ENCODE data around the gene LAMC1. TPM values are rescaled to one million over a fixed set of nuclear protein-coding genes. Genes with fewer than 3 reads are reported as not detected.

The LAMC1 gene
- total RNA-seq, 4 donors from 2014 or later: 130 to 315 (median 214) TPM

GRCh38 chr1:183090391-183091006 is 67.3 kb downstream of the LAMC1 start:
- no peak overlapping the region for H3K4me3 ChIP-seq
- H3K27me3 ChIP-seq: no peaks in the 10 kb centered on the region
- intact Hi-C loops (cut with DNase I; ENCODE audit: low total_unique reads): no loop called here
- no peaks in the 10 kb centered on the region for H3K9me3 ChIP-seq
- peak overlapping the region; percentile 32 to 53 for H3K27ac ChIP-seq
- no peaks in the 10 kb centered on the region for H3K36me3 ChIP-seq
- H3K4me1 ChIP-seq: peaks cover 0 to 10% of the 10 kb centered on the region in 2 donors
- TF ChIP-seq CTCF (IDR thresholded peaks at IDR 0.05): no peak
- no peak for TF ChIP-seq POLR2A (IDR thresholded peaks at IDR 0.05)
- DNase-seq: peak; percentile 66 to 70

- peak overlapping the region; percentile 5 to 53 for H3K27ac ChIP-seq
Observed at GRCh38 chr1:183091181-183091580, 68.0 kb downstream of the LAMC1 start.

GRCh38 chr1:183092350-183092749 is 69.1 kb downstream of the LAMC1 start:
- intact Hi-C loops (cut with DNase I; ENCODE audit: low total_unique reads): no loop called here
- TF ChIP-seq POLR2A (IDR thresholded peaks at IDR 0.05) (no peak), CTCF (IDR thresholded peaks at IDR 0.05) (no peak)
- Histone ChIP-seq H3K4me3 (no peak overlapping the region), H3K4me1 (peaks cover 9 to 10% of the 10 kb centered on the region in 2 donors), H3K27me3 (no peaks in the 10 kb centered on the region), H3K36me3 (no peaks in the 10 kb centered on the region), H3K27ac (peak overlapping the region in 1 of 2 donors; percentile 17), H3K9me3 (no peaks in the 10 kb centered on the region)
- DNase-seq: no peak

More at GRCh38 chr1:183091181-183091580, 68.0 kb downstream of the LAMC1 start:
- intact Hi-C loops (cut with DNase I; ENCODE audit: low total_unique reads): no loop called here
- DNase-seq: no peak
- Histone ChIP-seq H3K36me3 (no peaks in the 10 kb centered on the region), H3K27me3 (no peaks in the 10 kb centered on the region), H3K4me3 (no peak overlapping the region), H3K9me3 (no peaks in the 10 kb centered on the region), H3K4me1 (peaks cover 0 to 10% of the 10 kb centered on the region in 2 donors)
- TF ChIP-seq CTCF (IDR thresholded peaks at IDR 0.05) (no peak), POLR2A (IDR thresholded peaks at IDR 0.05) (no peak)

- no peak for DNase-seq
- Histone ChIP-seq H3K27me3 (no peaks in the 10 kb centered on the region), H3K36me3 (no peaks in the 10 kb centered on the region), H3K4me1 (peaks cover 10% of the 10 kb centered on the region in 2 donors), H3K4me3 (no peak overlapping the region), H3K27ac (peak overlapping the region in 1 of 2 donors; percentile 14), H3K9me3 (no peaks in the 10 kb centered on the region)
- TF ChIP-seq CTCF (IDR thresholded peaks at IDR 0.05) (no peak), POLR2A (IDR thresholded peaks at IDR 0.05) (no peak)
- intact Hi-C loops (cut with DNase I; ENCODE audit: low total_unique reads): no loop called here
Observed at GRCh38 chr1:183093066-183093668, 69.9 kb downstream of the LAMC1 start.

GRCh38 chr1:183093786-183094298 is 70.6 kb downstream of the LAMC1 start:
- intact Hi-C loops (cut with DNase I; ENCODE audit: low total_unique reads): no loop called here
- Histone ChIP-seq H3K27me3 (no peaks in the 10 kb centered on the region), H3K36me3 (no peaks in the 10 kb centered on the region), H3K4me1 (peaks cover 4 to 10% of the 10 kb centered on the region in 2 donors), H3K9me3 (no peaks in the 10 kb centered on the region), H3K27ac (no peak overlapping the region), H3K4me3 (no peak overlapping the region)
- no peak for DNase-seq
- no peak for TF ChIP-seq CTCF (IDR thresholded peaks at IDR 0.05)
- no peak for TF ChIP-seq POLR2A (IDR thresholded peaks at IDR 0.05)

All from uterus (tissue), 4 donors.